ENCODE data around the gene DAND5.
"Not testable (repeated sequence)": the region's sequence is repeated elsewhere in the genome, so short reads cannot be mapped to it uniquely, and the experiment has no call there.

The DAND5 gene

DNA sequence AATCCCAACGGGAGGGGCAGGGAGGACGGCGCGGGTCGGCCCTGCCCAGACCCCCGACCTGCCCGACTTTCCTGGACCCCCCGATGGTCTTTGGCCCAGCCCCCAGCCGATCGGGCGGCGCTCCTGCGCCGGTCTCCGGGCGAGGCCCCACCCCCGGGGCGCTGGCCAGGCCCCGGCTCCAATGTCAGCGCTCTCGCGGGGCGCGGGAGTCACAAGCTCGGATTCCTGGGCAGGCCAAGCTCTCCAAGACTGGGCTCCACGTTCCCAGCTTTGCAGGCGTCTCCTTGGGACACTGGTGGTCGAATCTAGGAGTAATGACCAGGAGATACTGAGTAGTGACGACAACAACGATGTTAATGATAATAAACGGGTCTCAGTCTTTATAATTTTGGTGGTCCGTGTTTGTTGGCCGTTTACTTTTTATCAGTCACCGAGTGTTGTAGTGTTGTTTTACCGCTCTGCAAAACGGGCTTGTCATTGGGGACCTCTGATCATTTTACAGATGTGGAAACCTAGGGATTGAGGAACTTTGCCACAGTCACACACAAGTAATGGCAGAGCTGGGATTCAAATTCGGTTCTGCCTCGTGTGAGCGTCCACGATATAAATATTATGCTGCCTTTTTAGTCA, 23.2 kb upstream of the DAND5 start:
- DNase-seq = peak; percentile 80

DNA sequence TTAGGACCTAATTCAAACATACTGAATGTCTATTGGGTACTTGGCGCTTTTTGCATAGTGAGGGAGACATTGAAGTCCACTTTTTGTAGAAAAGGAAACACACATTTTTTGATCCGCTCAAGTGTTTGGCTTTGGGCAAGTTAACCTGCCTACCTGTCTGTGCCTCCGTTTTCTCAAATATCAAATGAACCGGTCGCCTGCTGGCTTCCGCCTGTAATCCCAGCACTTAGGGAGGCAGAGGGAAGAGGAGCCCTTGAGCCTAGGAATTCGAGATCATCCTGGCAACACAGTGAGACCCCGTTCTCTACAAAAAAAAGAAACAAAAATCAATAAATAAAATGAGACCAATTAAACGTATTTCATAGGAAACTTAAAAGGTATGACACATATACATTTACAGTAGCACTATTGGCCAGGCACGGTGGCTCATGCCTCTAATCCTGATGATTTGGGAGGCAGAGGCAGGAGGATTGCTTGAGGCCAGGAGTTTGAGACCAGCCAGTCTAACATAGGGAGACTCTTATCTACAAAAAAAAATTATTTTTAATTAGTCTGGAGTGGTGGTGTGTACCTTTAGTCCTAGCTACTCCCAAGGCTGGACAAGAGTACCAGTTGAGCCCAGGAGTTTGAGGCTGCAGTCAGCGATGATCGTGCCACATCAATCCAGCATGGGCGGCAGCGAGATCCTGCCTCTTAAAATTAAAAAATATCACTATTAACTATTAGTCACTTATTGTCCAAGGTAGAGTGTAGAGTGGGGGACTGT, 22.5 kb upstream of the DAND5 start:
- no peak for DNase-seq

DNA sequence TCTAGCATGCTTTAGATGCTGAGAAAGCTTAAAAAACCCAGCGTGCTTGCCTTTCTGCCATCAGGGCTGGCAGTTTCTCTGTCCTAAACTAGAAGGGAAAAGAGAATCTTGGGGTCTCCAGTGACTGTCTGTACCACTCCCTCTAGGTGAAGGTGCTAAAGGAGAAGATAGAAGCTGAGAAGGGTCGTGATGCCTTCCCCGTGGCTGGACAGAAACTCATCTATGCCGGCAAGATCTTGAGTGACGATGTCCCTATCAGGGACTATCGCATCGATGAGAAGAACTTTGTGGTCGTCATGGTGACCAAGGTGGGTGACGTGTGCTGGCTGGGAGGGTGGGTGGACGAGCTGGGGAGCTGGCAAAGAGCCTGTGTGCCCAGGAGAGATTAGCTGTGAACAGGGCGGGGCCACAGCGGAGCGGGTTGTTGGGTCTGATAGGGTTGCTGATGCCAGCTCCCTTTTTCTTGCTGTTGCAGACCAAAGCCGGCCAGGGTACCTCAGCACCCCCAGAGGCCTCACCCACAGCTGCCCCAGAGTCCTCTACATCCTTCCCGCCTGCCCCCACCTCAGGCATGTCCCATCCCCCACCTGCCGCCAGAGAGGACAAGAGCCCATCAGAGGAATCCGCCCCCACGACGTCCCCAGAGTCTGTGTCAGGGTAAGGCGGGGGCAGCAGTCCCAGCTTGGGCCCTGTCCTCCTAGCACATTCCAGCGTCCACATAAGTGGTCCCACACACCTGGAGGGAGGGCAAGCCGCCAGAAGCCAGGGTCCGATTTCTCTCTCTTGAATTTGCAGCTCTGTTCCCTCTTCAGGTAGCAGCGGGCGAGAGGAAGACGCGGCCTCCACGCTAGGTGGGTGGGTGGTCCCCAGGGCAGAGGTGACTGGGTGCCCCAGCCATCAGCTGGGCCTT, 21.4 kb upstream of the DAND5 start:
- no peak for DNase-seq

- no peak for DNase-seq
These were observed 20.6 kb upstream of the DAND5 start for GRCh38 chr19:12948612-12949362.

- DNase-seq = no peak
These were observed 19.8 kb upstream of the DAND5 start for GRCh38 chr19:12949363-12950283.

DNA sequence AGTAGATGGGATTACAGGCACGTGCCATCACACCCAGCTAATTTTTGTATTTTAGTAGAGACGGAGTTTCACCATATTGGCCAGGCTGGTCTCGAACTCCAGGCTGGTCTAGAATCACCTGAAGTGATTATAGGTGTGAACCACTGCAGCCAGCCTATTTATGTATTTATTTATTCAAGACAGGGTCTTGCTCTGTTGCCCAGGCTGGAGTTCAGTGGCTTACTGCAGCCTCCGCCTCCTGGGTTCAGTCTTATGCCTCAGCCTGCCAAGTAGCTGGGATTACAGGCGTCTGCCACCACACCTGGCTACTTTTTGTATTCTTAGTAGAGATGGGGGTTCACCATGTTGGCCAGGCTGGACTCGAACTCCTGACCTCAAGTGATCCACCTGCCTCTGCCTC, 17.3 kb upstream of the DAND5 start:
- DNase-seq = not testable (repeated sequence)

DNA sequence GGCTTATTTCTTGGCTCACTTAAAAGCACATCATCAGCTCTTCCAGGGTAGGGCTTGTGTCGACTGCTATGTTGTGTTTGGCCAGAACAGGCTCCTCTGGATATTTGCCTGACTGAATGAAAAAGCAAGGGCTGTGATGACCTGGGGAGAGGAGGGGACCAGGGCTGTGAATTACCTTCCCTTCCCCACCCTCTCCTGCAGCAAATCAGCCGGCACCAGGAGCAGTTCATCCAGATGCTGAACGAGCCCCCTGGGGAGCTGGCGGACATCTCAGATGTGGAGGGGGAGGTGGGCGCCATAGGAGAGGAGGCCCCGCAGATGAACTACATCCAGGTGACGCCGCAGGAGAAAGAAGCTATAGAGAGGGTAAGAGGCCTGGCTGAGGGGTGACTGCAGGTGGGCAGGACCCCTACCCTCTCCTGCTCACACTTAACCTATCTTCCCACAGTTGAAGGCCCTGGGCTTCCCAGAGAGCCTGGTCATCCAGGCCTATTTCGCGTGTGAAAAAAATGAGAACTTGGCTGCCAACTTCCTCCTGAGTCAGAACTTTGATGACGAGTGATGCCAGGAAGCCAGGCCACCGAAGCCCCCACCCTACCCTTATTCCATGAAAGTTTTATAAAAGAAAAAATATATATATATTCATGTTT, 16.8 kb upstream of the DAND5 start:
- DNase-seq = peak; percentile 55

- DNase-seq = peak; percentile 83
These were observed 16.1 kb upstream of the DAND5 start for GRCh38 chr19:12953138-12953798.

- DNase-seq = no peak
These were observed 15.4 kb upstream of the DAND5 start for GRCh38 chr19:12953799-12954611.

- DNase-seq = no peak
These were observed 14.8 kb upstream of the DAND5 start for GRCh38 chr19:12954612-12954962.

GRCh38 chr19:12955575-12955974, 13.8 kb upstream of the DAND5 start:
- not testable (repeated sequence) for DNase-seq

DNA sequence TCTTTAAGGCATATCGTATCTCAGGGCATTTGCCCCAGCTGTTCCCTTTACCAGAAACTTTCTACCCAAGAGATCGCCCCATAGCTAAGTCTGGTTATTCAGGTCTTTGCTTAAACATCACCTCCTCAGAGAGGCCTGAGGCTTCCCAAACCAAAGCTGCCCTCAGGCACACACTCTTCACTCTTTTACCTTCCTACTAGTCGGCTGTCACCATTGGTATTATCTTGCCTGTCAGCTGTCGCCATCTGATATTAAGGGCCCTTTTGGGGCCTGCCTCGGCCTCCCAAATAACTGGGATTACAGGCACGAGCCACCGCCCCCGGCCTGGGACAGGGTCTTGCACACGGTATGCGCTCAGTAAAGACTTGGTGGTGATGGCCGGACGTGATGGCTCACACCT, 13.4 kb upstream of the DAND5 start:
- no peak for DNase-seq

GRCh38 chr19:12956446-12957388, 12.7 kb upstream of the DAND5 start, which contains the start of gene GADD45GIP1:
GADD45GIP1 (minus strand) TSS chr19:12957223; CDS start chr19:12957212, 11 bp downstream.
- peak; percentile 89 for DNase-seq

DNA sequence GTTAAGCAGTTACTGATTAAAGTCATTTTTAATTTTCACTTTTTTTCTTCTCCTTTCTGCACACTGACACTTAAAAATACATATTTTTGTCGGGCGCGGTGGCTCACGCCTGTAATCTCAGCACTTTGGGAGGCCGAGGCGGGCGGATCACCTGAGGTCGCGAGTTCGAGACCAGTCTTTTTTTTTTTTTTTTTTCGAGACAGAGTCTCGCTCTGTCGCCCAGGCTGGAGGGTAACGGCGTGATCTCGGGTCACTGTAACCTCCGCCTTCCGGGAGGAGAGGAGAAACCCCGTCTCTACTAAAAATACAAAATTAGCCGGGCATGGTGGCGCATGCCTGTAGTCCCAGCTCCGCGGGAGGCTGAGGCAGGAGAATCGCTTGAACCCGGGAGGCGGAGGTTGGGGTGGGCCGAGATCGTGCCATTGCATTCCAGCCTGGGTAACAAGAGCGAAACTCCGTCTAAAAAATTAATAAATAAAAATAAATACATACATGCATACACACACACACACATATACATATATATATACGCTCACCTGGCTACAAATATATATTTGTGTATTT, 11.9 kb upstream of the DAND5 start:
- DNase-seq = not testable (repeated sequence)

DNA sequence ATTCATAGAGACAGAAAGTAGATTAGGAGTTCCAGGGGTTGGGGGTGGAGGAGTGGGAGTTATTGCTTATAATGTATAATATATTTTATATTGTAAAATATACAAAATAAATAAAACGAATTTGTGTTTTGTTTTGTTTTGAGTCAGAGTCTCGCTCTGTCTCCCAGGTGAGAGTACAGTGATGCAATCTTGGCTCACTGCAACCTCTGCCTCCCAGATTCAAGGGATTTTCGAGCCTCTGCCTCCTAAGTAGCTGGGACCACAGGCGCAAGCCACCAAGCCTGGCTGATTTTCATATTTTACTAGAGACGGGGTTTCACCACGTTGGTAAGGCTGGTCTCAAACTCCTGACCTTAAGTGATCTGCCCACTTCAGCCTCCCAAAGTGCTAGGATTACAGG, 9.9 kb upstream of the DAND5 start:
- DNase-seq = no peak

DNA sequence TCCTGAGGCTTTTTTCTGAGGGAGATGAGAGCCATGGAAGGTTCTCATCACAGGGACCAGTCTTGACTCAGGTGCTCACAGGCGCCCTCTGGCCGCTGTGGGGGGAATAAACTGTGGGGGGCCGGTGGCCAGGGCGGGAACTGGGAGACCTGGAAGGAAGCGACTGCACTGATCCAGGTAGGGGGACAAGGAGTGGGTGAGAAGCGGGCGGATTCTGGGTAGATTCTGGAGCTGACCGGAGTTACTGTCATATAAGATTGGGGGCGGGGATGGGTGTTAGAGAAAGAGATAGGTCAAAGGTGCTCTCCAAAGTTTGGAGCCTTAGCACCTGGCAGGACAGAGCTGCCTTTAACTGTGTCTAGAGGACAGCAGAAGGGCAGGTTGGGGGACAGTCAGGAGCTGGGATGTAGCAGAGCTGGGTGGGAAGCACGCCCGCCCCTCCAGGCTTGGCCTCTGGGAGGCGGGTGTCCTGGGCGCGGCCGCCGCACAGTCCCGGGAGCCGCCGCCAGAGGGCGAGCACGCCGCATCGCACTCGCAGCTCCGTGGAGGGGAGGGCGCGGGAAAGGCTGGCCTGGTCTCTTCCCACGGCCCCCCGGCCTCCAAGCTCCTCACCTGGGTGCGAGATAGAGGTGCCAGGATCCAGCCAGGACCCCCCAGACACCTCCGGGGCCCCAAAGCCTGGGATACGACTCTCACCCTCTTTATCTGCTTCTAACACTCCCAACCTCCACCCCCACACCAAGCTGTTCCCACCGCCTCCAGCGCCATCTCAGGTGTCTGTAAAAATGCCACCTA, 4.2 kb upstream of the DAND5 start:
- DNase-seq = peak; percentile 81

DNA sequence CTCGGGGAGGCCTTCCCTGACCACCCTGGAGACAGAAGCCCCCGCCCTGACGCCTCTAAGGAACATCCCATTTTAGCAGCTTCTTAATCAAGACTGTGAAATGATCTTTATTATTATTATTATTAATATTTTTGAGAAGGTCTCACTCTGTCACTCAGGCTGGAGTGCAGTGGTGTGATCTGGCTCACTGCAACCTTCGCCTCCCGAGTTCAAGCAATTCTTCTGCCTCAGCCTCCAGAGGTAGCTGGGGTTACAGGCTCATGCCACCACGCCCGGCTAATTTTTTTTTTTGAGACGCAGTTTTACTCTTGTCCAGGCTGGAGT, 3.6 kb upstream of the DAND5 start:
- DNase-seq = no peak
